HepG2 (cell line): ENCODE data around the gene RBM12.

Experiments used
- BCL6 ChIP-seq: IDR thresholded peaks from 2 replicates; pipeline ENCODE4 v1.6.1; 2016; ENCODE audit warnings: missing genetic modification reagents, missing compliant biosample characterization
- KDM4B ChIP-seq: sonication (generic); formaldehyde crosslinking; IDR thresholded peaks from 2 replicates; pipeline ENCODE4 v1.4.0; 2020; ENCODE audit warnings: missing genetic modification reagents
- MAX ChIP-seq: IDR thresholded peaks from 2 replicates; pipeline ENCODE4 v1.6.1; 2012; ENCODE audit warnings: inconsistent platforms
- NR1H2 ChIP-seq: sonication (generic); formaldehyde crosslinking; IDR thresholded peaks from 2 replicates; pipeline ENCODE4 v1.8.1; 2022; ENCODE audit warnings: low read depth, missing genetic modification reagents, borderline replicate concordance
- PREB ChIP-seq: sonication (generic); formaldehyde crosslinking; IDR thresholded peaks from 2 replicates; pipeline ENCODE4 v1.4.0; 2020; ENCODE audit warnings: missing genetic modification reagents
- TAF1 ChIP-seq: sonication (generic); formaldehyde crosslinking; IDR thresholded peaks from 2 replicates; pipeline ENCODE4 v1.4.0; 2020; ENCODE audit warnings: missing genetic modification reagents
- ZNF121 ChIP-seq: sonication (generic); formaldehyde crosslinking; IDR thresholded peaks from 2 replicates; pipeline ENCODE4 v1.5.0; 2020; ENCODE audit warnings: mild to moderate bottlenecking, missing genetic modification reagents
- ZNF530 ChIP-seq: sonication (generic); formaldehyde crosslinking; IDR thresholded peaks from 2 replicates; pipeline ENCODE4 v1.5.0; 2020; ENCODE audit warnings: low read depth, mild to moderate bottlenecking, missing genetic modification reagents
- ZZZ3 ChIP-seq: sonication (generic); formaldehyde crosslinking; IDR thresholded peaks from 2 replicates; pipeline ENCODE4 v1.4.0; 2020; ENCODE audit warnings: missing genetic modification reagents, mild to moderate bottlenecking, borderline replicate concordance
- TF ChIP-seq, protein P1 (sequence below): sonication (generic); formaldehyde crosslinking; IDR thresholded peaks from 2 replicates; pipeline ENCODE4 v1.5.0; 2020; ENCODE audit warnings: mild to moderate bottlenecking, missing genetic modification reagents, moderate library complexity
- TF ChIP-seq, protein P2 (sequence below): sonication (generic); formaldehyde crosslinking; conservative IDR thresholded peaks from 2 replicates; pipeline ENCODE4 v1.4.0; 2020; ENCODE audit warnings: missing genetic modification reagents
- TF ChIP-seq, protein P3 (sequence below), 2 experiments: IDR thresholded peaks; 2 replicates each; pipeline ENCODE4 v1.6.1; 2011 to 2012; ENCODE audit warnings: low read length in 2 of 2, borderline replicate concordance in 1 of 2, low read depth in 1 of 2, mild to moderate bottlenecking in 1 of 2, moderate library complexity in 1 of 2

- TF ChIP-seq, protein P1, sequence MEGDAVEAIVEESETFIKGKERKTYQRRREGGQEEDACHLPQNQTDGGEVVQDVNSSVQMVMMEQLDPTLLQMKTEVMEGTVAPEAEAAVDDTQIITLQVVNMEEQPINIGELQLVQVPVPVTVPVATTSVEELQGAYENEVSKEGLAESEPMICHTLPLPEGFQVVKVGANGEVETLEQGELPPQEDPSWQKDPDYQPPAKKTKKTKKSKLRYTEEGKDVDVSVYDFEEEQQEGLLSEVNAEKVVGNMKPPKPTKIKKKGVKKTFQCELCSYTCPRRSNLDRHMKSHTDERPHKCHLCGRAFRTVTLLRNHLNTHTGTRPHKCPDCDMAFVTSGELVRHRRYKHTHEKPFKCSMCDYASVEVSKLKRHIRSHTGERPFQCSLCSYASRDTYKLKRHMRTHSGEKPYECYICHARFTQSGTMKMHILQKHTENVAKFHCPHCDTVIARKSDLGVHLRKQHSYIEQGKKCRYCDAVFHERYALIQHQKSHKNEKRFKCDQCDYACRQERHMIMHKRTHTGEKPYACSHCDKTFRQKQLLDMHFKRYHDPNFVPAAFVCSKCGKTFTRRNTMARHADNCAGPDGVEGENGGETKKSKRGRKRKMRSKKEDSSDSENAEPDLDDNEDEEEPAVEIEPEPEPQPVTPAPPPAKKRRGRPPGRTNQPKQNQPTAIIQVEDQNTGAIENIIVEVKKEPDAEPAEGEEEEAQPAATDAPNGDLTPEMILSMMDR (CRISPR knock-in tag): no peak
- TF ChIP-seq, protein P2, sequence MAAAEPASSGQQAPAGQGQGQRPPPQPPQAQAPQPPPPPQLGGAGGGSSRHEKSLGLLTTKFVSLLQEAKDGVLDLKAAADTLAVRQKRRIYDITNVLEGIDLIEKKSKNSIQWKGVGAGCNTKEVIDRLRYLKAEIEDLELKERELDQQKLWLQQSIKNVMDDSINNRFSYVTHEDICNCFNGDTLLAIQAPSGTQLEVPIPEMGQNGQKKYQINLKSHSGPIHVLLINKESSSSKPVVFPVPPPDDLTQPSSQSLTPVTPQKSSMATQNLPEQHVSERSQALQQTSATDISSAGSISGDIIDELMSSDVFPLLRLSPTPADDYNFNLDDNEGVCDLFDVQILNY: no peak
- TF ChIP-seq PREB (CRISPR knock-in tag) (no peak), ZNF121 (no peak), BCL6 (CRISPR knock-in tag) (no peak), ZNF530 (no peak), MAX (no peak), NR1H2 (no peak), TAF1 (CRISPR knock-in tag) (no peak), KDM4B (CRISPR knock-in tag) (no peak), ZZZ3 (CRISPR knock-in tag) (no peak)
- TF ChIP-seq, protein P3, sequence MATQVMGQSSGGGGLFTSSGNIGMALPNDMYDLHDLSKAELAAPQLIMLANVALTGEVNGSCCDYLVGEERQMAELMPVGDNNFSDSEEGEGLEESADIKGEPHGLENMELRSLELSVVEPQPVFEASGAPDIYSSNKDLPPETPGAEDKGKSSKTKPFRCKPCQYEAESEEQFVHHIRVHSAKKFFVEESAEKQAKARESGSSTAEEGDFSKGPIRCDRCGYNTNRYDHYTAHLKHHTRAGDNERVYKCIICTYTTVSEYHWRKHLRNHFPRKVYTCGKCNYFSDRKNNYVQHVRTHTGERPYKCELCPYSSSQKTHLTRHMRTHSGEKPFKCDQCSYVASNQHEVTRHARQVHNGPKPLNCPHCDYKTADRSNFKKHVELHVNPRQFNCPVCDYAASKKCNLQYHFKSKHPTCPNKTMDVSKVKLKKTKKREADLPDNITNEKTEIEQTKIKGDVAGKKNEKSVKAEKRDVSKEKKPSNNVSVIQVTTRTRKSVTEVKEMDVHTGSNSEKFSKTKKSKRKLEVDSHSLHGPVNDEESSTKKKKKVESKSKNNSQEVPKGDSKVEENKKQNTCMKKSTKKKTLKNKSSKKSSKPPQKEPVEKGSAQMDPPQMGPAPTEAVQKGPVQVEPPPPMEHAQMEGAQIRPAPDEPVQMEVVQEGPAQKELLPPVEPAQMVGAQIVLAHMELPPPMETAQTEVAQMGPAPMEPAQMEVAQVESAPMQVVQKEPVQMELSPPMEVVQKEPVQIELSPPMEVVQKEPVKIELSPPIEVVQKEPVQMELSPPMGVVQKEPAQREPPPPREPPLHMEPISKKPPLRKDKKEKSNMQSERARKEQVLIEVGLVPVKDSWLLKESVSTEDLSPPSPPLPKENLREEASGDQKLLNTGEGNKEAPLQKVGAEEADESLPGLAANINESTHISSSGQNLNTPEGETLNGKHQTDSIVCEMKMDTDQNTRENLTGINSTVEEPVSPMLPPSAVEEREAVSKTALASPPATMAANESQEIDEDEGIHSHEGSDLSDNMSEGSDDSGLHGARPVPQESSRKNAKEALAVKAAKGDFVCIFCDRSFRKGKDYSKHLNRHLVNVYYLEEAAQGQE (IDR thresholded peaks at IDR 0.05; ENCODE audit: borderline replicate concordance in 1 of 2, low read depth in 1 of 2, low read length in 2 of 2): no peak
These were observed 61.7 kb downstream of the RBM12 start for GRCh38 chr20:35602851-35603495.
